K562 (cell line): Measurements from ENCODE around the gene MAD2L1BP. TPM values are rescaled to one million over a fixed set of nuclear protein-coding genes. Genes with fewer than 3 reads are reported as not detected.

Experiments
- CAMTA2 ChIP-seq: fragments of 250-450 bp; sonication (Bioruptor Pico); conservative IDR thresholded peaks from 2 replicates; pipeline ENCODE4 v1.5.1; 2022
- CREB5 ChIP-seq: fragments of 250-450 bp; sonication (Bioruptor Pico); IDR thresholded peaks from 2 replicates; pipeline ENCODE4 v1.5.0; 2020; ENCODE audit warnings: mild to moderate bottlenecking
- CTBP1 ChIP-seq: fragments of 450-650 bp; IDR thresholded peaks from 2 replicates; pipeline ENCODE4 v1.6.1; 2016; ENCODE audit warnings: borderline replicate concordance
- DACH1 ChIP-seq: fragments of 450-650 bp; IDR thresholded peaks from 2 replicates; pipeline ENCODE4 v1.6.1; 2018; ENCODE audit not compliant: partially characterized antibody
- ELF2 ChIP-seq: fragments of 250-450 bp; sonication (Bioruptor Pico); IDR thresholded peaks from 2 replicates; pipeline ENCODE4 v1.5.0; 2021; ENCODE audit warnings: mild to moderate bottlenecking
- FOXK2 ChIP-seq, 2 experiments: fragments of 450-650 bp; IDR thresholded peaks in 1 of 2; conservative IDR thresholded peaks in 1 of 2; 2 replicates each; pipeline ENCODE4 v1.6.1; 2016; ENCODE audit warnings: low read depth in 2 of 2, mild to moderate bottlenecking in 1 of 2
- HMGN3 ChIP-seq: IDR thresholded peaks from 2 replicates; pipeline ENCODE4 v1.6.1; 2011; ENCODE audit warnings: borderline replicate concordance, low read depth, mild to moderate bottlenecking, mixed read lengths, low read length; ENCODE audit not compliant: insufficient read length; ENCODE audit errors: extremely low read depth
- MAZ ChIP-seq, 2 experiments: fragments of 450-650 bp in 1 of 2; sonication (generic) in 1 of 2; formaldehyde crosslinking; IDR thresholded peaks in 1 of 2; conservative IDR thresholded peaks in 1 of 2; 2 replicates each; pipeline versions ENCODE4 v1.4.0 to v1.5.0; 2020; ENCODE audit warnings: mild to moderate bottlenecking in 1 of 2, missing genetic modification reagents in 1 of 2
- NFIC ChIP-seq: fragments of 450-650 bp; IDR thresholded peaks from 2 replicates; pipeline ENCODE4 v1.6.1; 2017; ENCODE audit warnings: mild to moderate bottlenecking, inconsistent platforms
- POLR2A ChIP-seq: fragments of 450-650 bp; conservative IDR thresholded peaks from 2 replicates; pipeline ENCODE4 v1.6.1; 2016
- POLR2G ChIP-seq: fragments of 200-400 bp; formaldehyde crosslinking; IDR thresholded peaks from 2 replicates; pipeline ENCODE4 v1.6.1; 2017; ENCODE audit warnings: low read depth, mild to moderate bottlenecking, antibody characterized with exemption, low read length, moderate library complexity
- RERE ChIP-seq: sonication (generic); formaldehyde crosslinking; IDR thresholded peaks from 2 replicates; pipeline ENCODE4 v1.8.0; 2023; ENCODE audit warnings: missing genetic modification reagents, mild to moderate bottlenecking, borderline replicate concordance
- TCF3 ChIP-seq: sonication (generic); formaldehyde crosslinking; IDR thresholded peaks from 2 replicates; pipeline ENCODE4 v1.4.0; 2020; ENCODE audit warnings: mild to moderate bottlenecking, missing genetic modification reagents
- TEAD1 ChIP-seq, 2 experiments: fragments of 450-650 bp in 1 of 2; sonication (generic) in 1 of 2; formaldehyde crosslinking; IDR thresholded peaks; 2 replicates each; pipeline versions ENCODE4 v1.4.0 to v1.8.0; 2020 to 2022; ENCODE audit warnings: mild to moderate bottlenecking in 2 of 2, missing genetic modification reagents in 1 of 2
- ZBTB1 ChIP-seq: sonication (generic); formaldehyde crosslinking; IDR thresholded peaks from 2 replicates; pipeline ENCODE4 v1.8.1; 2023; ENCODE audit warnings: missing genetic modification reagents, low read depth, mild to moderate bottlenecking, borderline replicate concordance
- ZBTB33 ChIP-seq: sonication (generic); formaldehyde crosslinking; IDR thresholded peaks from 2 replicates; pipeline ENCODE4 v1.8.1; 2023; ENCODE audit warnings: mild to moderate bottlenecking, missing genetic modification reagents
- ZNF232 ChIP-seq: sonication (generic); formaldehyde crosslinking; IDR thresholded peaks from 2 replicates; pipeline ENCODE4 v1.8.0; 2022; ENCODE audit warnings: mild to moderate bottlenecking, missing genetic modification reagents
- ZNF274 ChIP-seq: IDR thresholded peaks from 2 replicates; pipeline ENCODE4 v1.6.1; 2011; ENCODE audit warnings: low read depth, mild to moderate bottlenecking, low read length, moderate library complexity, borderline replicate concordance
- polyA plus RNA-seq, 8 experiments: library from polyadenylated mRNA; depleted of rRNA in 4 of 8; stranded (reverse) in 5 of 8; unstranded in 3 of 8; fragments of >200 nt; fragmentation: Nextera tagmentation in 2 of 8; fragmentation: Illumina TruSeq in 1 of 8; extraction: Ambion mirVana in 2 of 8; extraction: Trizol in 1 of 8; gene quantifications; 2 replicates each; pipeline versions ENCODE4 v1.2.1 to v1.2.3, GENCODE V29; 2011 to 2014; ENCODE audit warnings: inconsistent platforms in 1 of 8, missing spikeins in 1 of 8
- total RNA-seq, 7 experiments: library from RNA; depleted of rRNA in 6 of 7; stranded (reverse); fragments of >200 nt in 6 of 7; fragmentation: Illumina TruSeq in 2 of 7; extraction: Trizol in 2 of 7; gene quantifications; 2 replicates each; pipeline versions ENCODE4 v1.2.1 to v1.2.3, GENCODE V29; 2011 to 2021; ENCODE audit warnings: low replicate concordance in 1 of 7

MAD2L1BP gene
- total and polyA plus RNA-seq, 9 of the 15 experiments (the other 6 are each of a cell fraction or from before 2014, with no cell fraction given), result 69.7 to 321 (median 111) TPM

- TF ChIP-seq TEAD1 (CRISPR knock-in tag; IDR thresholded peaks at IDR 0.05) (peak in 1 of 2 experiments; percentile 23; a peak in 1 of 4 replicates), FOXK2 (conservative IDR thresholded peaks at IDR 0.05 in 1 of 2, IDR thresholded peaks at IDR 0.05 in 1 of 2; ENCODE audit: low read depth in 2 of 2) (no peak), ZNF274 (no peak), MAZ (CRISPR knock-in tag; conservative IDR thresholded peaks at IDR 0.05 in 1 of 2, IDR thresholded peaks at IDR 0.05 in 1 of 2) (peak in 1 of 2 experiments; percentile 65; a peak in 2 of 4 replicates), NFIC (peak; percentile 31; the same call in 1 of the 2 replicates), ELF2 (CRISPR knock-in tag) (peak; percentile 52), ZBTB1 (CRISPR knock-in tag) (0 out of 2 replicates have a peak, but pooled peaks have one; percentile 56), ZBTB33 (CRISPR knock-in tag) (peak; percentile 100), CREB5 (CRISPR knock-in tag) (no peak), ZNF232 (CRISPR knock-in tag) (peak; percentile 50; the same call in 1 of the 2 replicates), HMGN3 (peak; percentile 68), RERE (CRISPR knock-in tag) (0 out of 2 replicates have a peak, but pooled peaks have one; percentile 4), DACH1 (peak; percentile 35), POLR2G (peak; percentile 74), CAMTA2 (CRISPR knock-in tag) (0 out of 2 replicates have a peak, but pooled peaks have one; percentile 71), POLR2A (peak; percentile 54; the same call in 1 of the 2 replicates), CTBP1 (peak; percentile 65), TCF3 (CRISPR knock-in tag) (0 out of 2 replicates have a peak, but pooled peaks have one; percentile 30)
These were observed 32.8 kb downstream of the MAD2L1BP start (continued) for GRCh38 chr6:43668151-43669028.
